GM21515 (cell line): ENCODE data around the gene DPP10.

Source experiments
- ATAC-seq: cut with Tn5 transposase; IDR thresholded peaks from one replicate; pipeline ENCODE4 v1.9.1; 2021; ENCODE audit not compliant: unreplicated experiment

DPP10 gene

DNA sequence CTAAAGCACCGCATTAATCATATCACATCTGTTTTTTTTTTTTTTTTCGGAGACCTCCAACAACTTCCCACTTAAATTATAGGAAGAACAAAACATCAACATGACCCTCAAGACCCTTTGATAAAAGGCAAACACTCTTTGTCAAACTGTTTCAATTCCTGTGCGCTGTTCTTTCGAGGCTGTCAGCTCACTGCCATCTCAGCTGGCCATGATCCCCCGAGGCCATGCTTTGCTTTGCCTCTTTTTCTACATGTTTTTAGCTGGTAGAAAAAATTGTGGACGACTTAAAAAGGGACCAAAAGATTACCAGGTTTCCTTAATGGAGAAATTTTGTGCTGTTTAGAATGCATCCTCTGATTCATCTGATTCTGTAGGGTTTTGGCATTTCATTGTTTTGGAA lies 138.2 kb downstream of the DPP10 start:
- no peak for ATAC-seq

DNA sequence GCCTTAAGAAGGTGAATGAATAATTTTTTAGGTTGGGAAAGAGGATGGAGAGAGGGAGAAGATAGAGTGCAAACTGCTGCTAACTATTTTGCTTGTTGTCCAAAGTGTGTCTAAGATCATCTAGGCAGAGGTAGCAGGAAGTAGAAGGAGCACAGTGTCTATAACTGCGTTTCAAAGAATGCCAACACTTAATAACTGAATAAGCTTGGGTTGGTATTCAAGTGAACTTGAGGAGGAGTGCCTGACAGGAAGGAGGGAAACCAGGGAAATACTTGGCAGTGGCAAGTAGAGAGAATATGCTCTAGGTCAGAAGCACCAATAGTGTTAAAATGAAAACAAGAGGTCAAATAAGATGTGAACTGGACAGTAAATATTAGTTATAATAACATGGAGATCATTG lies 155.9 kb downstream of the DPP10 start:
- no peak for ATAC-seq

DNA sequence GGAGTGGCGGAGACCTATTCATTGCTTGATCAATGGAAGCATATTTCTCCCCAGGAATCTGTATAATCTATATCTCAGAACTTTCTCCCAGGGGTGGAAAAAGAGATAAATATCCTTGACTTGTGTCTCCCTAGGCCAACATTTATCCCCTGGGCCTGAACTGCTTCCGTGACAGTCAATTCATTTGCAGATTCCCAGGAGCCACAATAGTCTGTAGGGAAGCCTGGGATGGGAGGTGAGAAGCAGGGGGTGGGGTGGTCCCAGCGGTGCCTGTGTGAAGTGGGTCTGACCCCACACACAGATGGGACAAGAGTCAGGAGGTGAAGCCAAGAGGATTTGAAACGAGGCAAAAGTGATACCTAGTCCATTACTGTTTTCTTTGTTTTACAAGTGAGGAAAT lies 166.8 kb downstream of the DPP10 start:
- no peak for ATAC-seq

DNA sequence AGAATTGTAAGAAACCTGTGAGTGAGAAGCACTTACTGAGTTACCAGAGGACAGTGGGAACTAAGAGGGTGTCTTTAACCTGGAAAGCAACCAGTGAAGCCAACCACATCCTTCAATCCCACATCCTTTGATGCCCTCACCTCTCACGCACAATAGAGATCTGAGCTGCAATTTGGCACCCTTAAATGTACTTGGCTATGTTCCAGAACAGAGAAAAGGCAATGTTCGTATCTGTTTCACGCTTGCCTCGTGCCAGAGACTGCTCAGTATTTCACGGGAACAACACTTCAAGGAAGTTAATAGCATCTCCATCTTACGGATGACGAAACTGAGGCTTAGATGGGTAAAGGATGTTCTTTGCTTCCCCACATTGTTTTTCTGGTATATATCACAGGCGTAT lies 167.4 kb downstream of the DPP10 start:
- ATAC-seq: no peak

DNA sequence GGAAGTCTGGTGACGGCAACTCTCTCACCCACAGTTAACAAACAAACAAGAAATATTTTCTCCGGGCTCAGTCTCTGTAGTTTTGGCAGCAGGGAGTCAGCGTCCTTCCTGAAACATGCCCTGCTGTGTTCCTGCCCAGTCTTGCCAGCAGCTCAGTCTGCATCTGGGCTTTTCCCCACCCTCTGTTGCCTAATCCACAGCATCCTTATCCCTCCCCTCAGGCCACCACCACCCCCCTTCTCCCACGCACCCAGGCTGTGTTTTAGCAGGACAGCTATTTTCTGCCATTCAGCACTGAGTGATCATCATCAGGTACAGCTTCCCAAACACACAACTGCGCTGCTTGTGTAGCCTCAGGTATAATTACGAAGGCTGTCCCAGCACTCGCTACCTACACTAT lies 168.2 kb downstream of the DPP10 start:
- no peak for ATAC-seq

DNA sequence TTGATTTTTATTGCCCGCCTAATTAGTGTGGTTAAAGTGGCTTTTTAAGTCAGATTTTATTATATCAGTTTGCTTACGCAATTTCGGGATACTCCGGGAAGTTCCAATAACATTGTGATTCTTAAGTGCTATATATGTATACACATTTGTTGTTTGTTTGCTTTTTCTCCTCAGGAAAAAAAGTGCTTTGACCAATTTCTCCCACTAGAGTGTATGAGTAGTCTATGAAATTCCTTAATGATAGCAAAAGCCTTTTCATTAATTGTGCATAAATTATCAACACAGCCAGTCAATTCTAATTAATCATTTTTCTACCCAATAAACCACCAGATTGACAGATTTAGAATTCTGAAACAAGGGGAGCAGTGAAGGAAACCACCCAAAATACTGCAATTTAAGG lies 172.2 kb downstream of the DPP10 start:
- no peak for ATAC-seq

DNA sequence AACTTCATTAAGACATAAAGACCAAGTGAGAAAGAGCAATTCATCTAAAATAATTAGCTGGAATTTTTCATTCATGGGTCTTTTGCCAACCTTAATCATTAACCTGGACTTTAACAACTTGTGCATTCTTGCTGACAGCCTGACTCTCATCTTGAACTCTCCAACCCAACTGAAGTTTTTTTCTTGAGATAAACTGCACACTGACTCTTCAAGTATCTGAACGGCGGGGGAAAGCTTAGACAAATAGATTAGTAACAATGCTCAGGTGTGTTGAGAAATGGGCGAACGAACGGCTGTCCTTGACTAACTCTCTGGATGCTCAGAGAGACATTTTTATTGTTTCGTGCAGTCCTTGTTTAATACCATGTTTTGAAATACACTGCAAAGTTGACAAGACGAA lies 186.0 kb downstream of the DPP10 start:
- ATAC-seq: no peak

DNA sequence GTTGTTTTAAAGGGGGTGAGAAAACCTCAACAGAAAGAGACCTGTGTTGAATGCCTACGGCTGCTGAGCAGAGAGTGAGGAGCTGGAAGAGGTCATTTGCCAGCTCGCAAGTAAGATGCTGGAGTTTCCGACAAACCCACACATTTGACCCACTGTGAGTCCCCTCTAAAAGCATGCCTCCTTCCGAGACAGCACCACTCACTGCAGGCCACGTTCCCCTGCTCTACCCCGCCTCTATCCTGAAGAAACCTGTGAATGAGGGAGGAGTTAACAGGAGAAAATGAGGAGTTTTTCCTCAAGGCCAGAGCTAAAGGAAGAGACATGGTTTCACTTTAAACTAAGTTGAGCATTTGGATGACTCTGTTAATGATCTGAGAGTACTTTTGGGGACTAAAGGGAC lies 188.7 kb downstream of the DPP10 start:
- ATAC-seq: no peak

DNA sequence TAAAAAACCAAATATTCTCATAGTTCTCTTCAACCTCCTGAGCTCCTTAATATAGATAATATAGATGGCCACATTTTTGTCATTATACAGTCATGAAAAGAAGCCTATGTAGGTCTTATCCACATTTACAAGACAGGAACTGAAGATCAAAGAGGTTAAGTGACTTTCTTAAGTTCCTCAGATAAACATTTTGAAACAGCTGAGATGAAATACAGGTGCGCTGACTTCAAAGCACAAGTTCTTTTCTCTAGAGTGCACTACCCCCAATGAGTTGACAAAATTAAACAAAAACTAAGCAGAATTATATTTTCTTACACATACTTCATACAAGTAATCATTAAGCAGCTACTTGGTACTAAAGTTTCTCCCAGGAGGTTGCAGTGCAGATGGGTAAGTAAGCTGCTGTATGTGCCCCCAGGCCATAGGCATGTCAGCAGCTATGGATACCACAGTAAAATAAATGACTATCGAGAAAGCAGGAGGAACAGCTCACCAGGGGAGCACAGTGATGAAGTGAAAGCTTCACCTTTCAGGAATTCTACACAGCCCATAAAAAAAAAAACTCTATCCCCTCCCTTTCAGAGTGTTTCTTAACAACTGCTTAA lies 199.8 kb downstream of the DPP10 start:
- ATAC-seq: no peak

DNA sequence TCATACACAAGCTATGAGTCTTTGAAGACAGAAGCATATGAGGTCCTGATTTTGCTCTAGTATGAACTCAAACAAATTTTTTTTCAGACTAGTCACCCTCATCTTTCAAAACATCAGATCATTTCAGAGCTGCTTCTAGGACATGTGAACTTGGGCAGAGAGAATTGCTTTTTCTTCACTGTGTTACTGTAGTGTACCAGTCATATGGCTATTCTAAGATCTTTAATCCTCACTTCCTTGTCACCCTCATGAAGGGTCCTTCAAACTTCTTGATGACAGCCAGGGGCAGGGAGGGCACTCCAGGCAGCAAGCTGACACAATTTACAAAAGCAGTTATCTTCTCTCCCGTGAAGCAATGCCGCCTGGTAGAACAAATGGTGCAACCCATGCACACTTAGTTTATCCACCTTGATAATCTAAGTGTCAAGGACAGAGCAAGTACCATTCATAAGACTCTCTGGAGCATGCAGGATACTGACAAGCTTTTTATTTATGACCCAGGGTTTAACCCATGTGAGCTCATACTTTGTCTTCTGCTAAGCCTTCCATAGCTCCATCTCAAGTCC lies 200.6 kb downstream of the DPP10 start:
- no peak for ATAC-seq

DNA sequence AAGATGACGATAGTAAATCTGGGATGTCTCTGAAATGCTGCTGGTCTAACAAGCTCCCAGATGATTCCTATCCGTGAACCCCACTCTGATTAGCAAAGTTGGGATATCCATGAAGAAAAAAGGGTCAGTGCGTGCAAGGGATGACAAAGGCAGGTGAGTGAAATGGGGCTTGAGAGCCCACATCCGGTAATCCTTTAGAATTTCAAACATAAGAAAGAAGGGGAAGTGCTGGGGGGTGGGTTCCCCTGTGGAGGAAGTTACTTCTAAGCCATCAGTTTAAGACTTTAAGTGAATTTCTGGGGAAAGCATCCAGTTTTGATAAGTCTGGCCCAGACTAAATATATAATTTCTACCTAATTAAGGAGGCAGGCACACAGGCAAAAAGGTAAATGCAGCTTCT lies 209.5 kb downstream of the DPP10 start:
- no peak for ATAC-seq

DNA sequence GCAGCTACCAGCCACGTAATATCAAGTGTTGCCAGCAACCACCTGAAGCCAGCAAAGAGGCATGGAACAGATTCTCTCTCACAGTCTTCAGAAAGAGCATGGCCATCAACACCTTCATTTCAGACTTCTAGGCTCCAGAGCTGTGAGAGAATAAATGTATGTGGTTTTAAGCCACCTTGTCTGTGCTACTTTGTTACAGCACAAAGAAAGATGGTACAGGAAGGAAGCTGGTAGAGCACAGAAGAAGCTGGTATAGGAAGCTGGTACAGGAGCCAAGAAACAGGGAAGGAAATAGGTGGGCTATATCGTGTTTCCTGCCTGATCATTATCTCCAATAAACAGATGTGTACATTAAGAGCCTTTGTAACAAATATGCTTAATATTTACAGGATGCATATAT lies 217.4 kb downstream of the DPP10 start:
- no peak for ATAC-seq

DNA sequence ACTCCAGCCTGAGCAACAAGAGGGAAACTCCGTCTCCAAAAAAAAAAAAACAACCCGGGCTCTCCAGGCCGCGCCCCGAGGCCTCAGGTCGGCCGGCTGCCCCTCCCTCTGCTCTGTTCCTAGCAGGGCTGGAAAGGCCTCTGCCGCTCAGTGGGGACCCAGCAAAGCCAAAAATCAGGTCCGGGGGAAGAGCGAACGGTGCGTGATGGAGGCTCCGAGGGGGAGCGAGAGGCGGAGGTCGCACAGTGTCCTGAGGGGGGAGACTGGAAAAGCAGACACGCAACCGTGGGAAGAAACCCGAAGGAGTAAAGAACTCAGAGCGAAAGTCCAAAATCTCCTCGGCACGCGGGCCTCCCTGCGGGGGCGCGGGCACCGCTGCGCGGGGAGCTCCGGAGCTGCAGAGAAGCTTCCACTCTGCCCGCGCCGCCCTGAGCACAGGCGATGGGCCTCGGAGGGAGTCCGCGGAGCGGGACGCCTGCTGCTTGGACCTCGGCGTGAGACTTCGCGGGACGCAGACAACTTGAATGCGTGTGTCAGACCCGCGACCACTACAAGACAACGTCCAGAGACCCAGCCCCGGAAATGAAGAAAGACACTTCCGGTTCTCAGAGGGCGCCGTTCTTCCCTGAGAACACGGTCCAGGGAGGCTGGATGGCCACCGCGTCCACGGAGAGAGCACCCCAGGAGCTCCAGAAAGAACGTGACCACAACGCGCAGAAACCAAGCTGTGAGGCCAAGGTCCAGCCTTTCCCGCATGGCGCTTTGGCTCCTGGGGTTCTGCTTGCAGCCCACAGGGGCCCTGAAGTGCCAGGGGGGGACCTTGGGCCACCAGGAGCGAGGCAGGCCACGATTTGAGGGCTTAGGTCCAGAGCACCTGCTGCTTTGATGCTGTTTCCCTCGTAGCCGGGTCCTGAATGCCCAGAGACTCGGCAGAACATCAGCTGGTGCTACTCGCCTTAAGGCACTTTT lies 219.8 kb downstream of the DPP10 start:
- no peak for ATAC-seq

DNA sequence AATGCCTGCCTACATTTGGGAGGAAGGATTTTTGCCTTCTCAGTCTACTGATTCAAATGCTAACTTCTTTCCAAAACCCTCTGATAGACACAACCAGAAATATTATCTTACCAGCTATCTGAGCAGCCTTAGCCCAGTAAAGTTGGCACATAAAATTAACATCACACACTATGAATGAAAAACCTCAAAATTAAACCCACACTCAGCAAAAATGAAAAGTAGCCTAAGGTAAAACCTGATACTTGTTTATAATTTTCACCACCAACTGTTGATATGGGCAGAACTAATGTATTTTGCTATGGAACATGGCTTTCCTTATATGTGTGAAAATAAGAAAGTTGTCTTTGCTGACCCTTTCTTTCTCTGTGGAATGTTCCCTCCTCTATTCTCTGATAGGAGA lies 226.0 kb downstream of the DPP10 start:
- no peak for ATAC-seq

DNA sequence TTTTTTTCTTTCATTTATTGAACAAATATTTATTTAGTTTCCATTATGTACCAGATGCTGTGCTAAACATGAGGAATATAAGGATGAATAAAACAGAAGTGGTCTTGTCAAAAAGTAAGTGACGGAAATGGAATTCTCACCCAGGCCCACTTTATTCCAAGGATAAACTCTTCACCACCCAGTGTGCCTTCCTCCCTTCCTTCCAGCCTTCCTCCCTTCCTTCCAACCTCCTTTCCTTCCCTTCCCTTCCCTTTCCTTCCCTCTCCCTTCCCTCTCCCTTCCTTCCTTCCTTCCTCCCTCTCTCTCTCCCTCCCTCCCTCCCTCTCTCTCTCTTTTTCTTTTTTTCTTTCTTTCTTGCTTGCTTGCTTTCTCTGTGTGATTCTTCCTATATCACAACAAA lies 240.8 kb downstream of the DPP10 start:
- no peak for ATAC-seq

DNA sequence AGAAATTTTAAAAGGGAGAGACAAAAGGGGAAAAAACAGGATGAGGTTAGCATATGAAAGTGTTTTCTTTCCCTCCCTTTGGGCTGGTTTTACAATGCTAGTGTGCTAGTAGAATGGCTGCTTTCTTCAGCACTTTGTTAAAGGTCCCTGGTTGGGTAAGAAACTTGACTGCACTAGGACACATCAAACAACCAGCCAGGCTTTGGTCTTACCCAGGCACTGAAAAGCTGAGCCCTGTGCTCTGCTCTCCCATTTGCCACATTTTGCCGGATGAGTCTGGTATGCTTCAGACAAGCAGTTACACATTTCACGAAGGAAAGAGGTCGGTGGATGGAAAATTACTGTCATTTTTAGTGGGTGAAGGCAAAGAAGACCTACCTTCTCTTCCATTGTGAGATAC lies 242.0 kb downstream of the DPP10 start:
- no peak for ATAC-seq

DNA sequence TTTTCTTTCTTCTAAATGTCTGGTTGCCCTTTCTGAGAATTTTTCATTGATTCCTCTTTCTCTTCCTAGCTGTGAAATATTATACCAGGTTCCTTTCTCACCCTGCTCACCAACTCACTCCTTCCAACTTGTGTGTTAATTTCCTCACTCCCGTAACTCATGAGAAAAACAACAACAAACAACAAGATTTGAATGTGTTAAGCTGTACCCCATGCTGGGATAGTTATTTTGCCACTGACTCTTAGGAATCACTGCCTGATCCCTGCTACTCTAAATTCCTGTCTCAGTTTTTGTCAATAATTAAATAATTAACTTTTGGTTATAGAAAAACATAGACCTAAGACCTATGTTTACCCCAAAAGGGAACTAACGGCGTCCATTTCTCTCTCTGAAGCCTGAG lies 242.7 kb downstream of the DPP10 start:
- no peak for ATAC-seq

DNA sequence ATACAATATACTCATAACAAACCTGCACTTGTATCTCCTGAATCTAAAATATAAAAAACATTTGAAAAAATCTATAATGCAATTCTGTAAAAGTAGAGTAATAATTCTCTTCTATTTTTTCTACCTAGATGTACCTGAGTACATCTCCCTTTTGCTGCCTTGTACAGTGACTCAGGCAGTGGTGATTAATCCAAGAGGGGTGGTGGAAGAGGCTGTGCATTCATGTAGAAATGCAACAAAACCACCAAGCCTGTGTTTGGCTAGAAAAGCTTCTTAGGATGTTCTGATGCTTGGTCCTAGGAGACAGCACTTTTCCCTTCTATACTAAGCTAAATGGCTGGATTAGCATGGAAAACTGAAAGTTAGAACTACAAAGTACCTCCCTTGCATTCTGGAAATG lies 245.8 kb downstream of the DPP10 start:
- ATAC-seq: no peak

DNA sequence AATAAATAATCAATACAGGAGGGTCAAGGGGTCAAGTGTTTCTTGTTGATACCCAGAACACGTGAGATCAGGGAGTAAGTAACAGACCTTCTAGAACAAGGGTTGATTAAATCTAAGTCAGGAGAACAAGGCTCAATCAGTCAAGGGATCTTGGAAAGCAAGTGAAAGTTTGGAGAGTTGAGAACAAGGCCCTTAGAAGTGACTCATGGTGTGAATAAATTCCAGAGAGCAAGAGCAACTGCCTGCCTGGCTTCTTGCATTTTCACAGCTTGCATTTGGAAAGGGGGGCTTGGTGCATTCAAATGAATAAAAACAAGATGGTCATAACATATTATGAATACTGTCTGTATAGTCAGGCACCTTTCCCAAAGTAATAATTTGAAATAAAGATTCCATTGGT lies 256.1 kb downstream of the DPP10 start:
- no peak for ATAC-seq

DNA sequence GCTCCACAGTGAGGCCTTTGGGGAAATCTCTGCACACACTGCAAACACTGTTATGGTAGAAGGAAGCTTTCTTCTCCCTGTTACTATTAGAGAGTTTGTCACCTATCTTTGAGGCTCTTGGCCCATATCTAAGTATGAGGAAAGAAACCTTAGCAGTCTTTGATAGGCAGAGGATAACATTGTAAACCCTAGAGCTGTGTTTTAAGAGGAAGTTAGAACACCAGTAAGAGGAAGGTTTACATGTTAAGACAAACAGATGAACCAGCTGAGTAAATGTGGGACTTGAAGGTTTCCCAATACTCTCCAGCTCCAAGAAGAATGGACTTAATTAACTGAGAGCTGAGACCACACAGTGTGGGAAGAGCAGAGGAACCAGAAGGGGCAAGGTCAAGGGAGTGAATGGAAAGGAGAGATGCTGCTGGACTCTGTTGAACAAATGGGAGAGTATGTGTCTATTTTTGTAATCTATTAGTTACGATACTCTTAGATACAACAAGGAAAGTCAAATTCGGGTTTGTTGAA lies 257.0 kb downstream of the DPP10 start:
- no peak for ATAC-seq

DNA sequence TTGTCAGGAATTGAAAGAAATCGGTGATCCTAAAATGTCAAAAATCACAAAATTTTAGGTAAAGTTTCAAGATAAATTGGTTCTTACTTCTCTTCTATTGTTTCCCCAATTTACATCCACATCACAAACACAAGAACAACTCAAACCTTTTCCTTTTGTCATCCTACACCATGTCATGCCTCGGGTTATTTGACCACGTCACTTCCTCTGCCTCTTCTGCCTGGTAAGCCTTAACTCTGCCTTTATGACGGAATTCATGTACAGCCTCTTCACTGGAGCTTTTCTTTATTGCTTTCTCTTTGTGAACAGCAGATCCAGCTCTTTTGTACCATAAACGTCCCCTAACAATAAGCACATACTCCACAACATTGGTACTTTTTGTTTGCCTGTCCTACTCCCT lies 258.0 kb downstream of the DPP10 start:
- ATAC-seq: no peak
